ENCODE measurements around the gene ADPRS.

The ADPRS gene

DNA sequence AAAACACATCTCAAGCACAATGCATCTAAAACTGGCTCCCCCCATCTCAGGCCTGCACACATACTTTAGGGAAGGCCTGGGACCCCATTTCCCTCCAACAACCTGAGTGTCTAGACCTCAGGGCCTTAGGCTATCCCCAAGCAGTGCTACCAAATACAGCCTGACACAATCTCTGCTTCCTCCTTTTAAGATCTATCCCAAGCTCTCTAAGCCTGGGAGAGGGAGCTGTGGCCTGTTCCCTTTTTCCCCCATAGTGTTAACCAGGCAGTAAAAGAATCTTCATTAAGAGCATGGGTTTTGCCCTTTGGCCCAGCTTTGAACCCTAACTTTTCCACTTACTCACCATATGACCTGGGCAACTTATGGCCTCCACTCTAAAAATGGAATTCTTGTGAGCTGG, 47.1 kb downstream of the ADPRS start:
- peak overlapping the region in 2 of 11 experiments; percentile 16 to 25; a peak in 2 of 22 replicates for H3K27ac ChIP-seq
- H3K9ac ChIP-seq = peak overlapping the region in 1 of 11 experiments; percentile 41; a peak in 1 of 22 replicates
- peaks cover 46 to 57% (median 50%) of the 10 kb centered on the region in 11 experiments for H3K36me3 ChIP-seq
- peaks cover 0 to 31% (median 11%) of the 10 kb centered on the region in 10 experiments; a peak in 12 of 20 replicates for H3K4me1 ChIP-seq
- H3K9me3 ChIP-seq (replicated peaks in 1 of 11) = no peaks in the 10 kb centered on the region
- no peak overlapping the region for H3K4me3 ChIP-seq
- peak overlapping the region in 2 of 11 experiments; percentile 32 to 37; a peak in 4 of 22 replicates for H3K4me2 ChIP-seq
- H3K27me3 ChIP-seq = no peaks in the 10 kb centered on the region
- peaks cover 0 to 55% (median 38%) of the 10 kb centered on the region in 11 experiments; a peak in 20 of 22 replicates for H4K20me1 ChIP-seq
- TF ChIP-seq Cebpa-rat (IDR thresholded peaks at IDR 0.05) = no peak

DNA sequence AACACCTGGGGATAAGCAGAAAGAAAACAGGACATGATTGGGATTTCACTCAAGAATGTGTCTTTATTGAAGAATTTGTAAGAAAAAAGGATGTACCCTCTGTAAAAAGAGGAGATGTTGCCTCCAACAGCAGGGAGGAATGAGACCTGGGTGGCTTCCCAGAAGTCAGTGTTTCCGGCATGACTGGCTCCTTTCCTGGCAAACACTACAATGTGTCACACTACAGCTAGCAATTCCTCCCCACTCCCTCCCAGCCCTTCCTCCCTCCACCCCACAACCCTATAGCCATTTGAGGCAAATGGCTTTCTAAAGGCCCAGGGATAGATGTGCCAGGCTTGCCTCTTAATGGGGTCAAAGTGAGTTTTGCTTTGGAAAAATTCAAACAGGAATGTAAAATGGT, 47.8 kb downstream of the ADPRS start:
- Histone ChIP-seq H3K27ac (no peak overlapping the region), H3K27me3 (no peaks in the 10 kb centered on the region), H3K4me2 (no peak overlapping the region), H3K4me3 (no peak overlapping the region), H3K4me1 (peaks cover 0 to 38% (median 11%) of the 10 kb centered on the region in 10 experiments; a peak in 12 of 20 replicates), H3K9ac (no peak overlapping the region; a peak in 1 of 22 replicates), H4K20me1 (peaks cover 0 to 63% (median 45%) of the 10 kb centered on the region in 11 experiments; a peak in 20 of 22 replicates), H3K36me3 (peaks cover 47 to 59% (median 51%) of the 10 kb centered on the region in 11 experiments), H3K9me3 (replicated peaks in 1 of 11) (no peaks in the 10 kb centered on the region)
- TF ChIP-seq Cebpa-rat (IDR thresholded peaks at IDR 0.05) = no peak

DNA sequence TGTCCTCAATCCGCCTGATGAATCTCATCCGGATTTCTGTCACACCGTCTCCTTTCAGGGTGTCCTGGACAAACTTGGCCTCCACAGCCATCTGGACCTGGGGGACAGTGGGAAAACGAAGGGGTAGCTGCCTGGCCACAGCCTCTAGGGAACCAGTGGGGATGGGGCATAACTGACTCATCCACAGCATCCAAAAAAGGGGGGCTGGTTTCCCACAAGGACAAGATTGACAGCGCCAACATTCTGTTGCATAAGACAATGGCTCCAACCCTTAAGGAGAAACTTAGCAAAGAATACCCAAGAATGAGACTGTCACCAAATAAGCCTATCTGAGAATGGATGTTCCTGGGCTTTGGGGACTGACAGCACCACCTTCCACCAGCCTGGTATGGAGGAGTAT, 48.5 kb downstream of the ADPRS start:
- no peak overlapping the region for H3K4me3 ChIP-seq
- H3K27me3 ChIP-seq = no peaks in the 10 kb centered on the region
- no peak overlapping the region for H3K27ac ChIP-seq
- no peak overlapping the region; a peak in 1 of 22 replicates for H3K9ac ChIP-seq
- H3K36me3 ChIP-seq = peaks cover 47 to 61% (median 52%) of the 10 kb centered on the region in 11 experiments
- H4K20me1 ChIP-seq = peaks cover 4 to 69% (median 50%) of the 10 kb centered on the region in 11 experiments; a peak in 21 of 22 replicates
- H3K4me2 ChIP-seq = no peak overlapping the region
- H3K4me1 ChIP-seq = peaks cover 0 to 45% (median 12%) of the 10 kb centered on the region in 10 experiments; a peak in 12 of 20 replicates
- no peak for TF ChIP-seq Cebpa-rat (IDR thresholded peaks at IDR 0.05)
- H3K9me3 ChIP-seq (replicated peaks in 1 of 11) = no peaks in the 10 kb centered on the region

- H3K9ac ChIP-seq = no peak overlapping the region
- H3K27me3 ChIP-seq = no peaks in the 10 kb centered on the region
- H3K27ac ChIP-seq = no peak overlapping the region
- H4K20me1 ChIP-seq = peaks cover 6 to 75% (median 53%) of the 10 kb centered on the region in 11 experiments; a peak in 21 of 22 replicates
- no peak overlapping the region for H3K4me3 ChIP-seq
- TF ChIP-seq Cebpa-rat (IDR thresholded peaks at IDR 0.05) = no peak
- H3K9me3 ChIP-seq (replicated peaks in 1 of 11) = no peaks in the 10 kb centered on the region; a peak in 1 of 22 replicates
- H3K36me3 ChIP-seq = peaks cover 50 to 66% (median 56%) of the 10 kb centered on the region in 11 experiments
- peaks cover 0 to 51% (median 15%) of the 10 kb centered on the region in 10 experiments; a peak in 12 of 20 replicates for H3K4me1 ChIP-seq
- H3K4me2 ChIP-seq = no peak overlapping the region
These were observed 49.1 kb downstream of the ADPRS start for GRCh38 chr1:36137776-36138175.

DNA sequence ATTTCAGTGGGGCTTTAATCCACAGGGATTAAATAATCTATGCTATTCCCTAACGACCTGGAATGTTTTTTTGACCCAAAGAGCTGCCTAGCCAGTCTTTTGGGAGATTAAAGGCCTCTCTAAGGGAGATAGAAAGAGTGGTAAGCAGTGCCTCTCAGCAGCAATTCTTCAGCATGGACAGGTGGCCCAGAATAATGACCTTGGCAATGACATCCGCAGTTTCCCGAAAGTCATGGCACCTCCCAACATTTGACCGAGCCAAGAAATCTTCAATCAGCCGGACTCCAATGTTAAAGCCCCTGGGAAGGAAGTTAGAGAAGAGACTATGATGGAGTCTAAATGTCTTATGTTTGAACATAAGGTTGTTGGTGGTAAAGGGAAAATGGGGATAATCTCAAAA, 50.8 kb downstream of the ADPRS start:
- H3K27ac ChIP-seq = no peak overlapping the region
- peaks cover 10 to 87% (median 57%) of the 10 kb centered on the region in 11 experiments; a peak in 21 of 22 replicates for H4K20me1 ChIP-seq
- peaks cover 0 to 3% (median 0%) of the 10 kb centered on the region in 11 experiments; a peak in 3 of 22 replicates for H3K9me3 ChIP-seq (replicated peaks in 1 of 11)
- no peak overlapping the region for H3K4me2 ChIP-seq
- H3K4me1 ChIP-seq = peaks cover 0 to 51% (median 13%) of the 10 kb centered on the region in 10 experiments; a peak in 11 of 20 replicates
- H3K27me3 ChIP-seq = no peaks in the 10 kb centered on the region
- no peak for TF ChIP-seq Cebpa-rat (IDR thresholded peaks at IDR 0.05)
- no peak overlapping the region for H3K9ac ChIP-seq
- H3K36me3 ChIP-seq = peaks cover 53 to 83% (median 67%) of the 10 kb centered on the region in 11 experiments
- no peak overlapping the region for H3K4me3 ChIP-seq

DNA sequence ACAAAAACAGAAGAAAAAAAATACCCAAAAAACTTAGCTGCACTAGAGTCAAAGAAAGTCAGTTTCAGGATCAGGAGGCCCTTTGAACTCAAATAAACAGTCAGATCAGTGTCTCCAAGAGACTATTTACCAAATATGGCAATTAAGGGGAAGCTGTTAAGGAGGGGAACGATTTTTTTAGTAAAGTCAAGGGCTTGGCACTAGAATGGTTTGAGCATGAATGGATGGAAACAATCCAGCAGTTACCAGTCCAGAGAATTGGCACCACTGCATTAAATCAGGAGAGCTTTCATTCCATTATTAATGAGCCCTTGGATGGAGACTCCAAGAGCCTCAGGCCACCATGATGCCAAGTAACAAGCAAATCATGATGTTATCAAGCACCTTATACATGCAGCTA, 53.4 kb downstream of the ADPRS start:
- Histone ChIP-seq H3K4me3 (no peak overlapping the region), H3K27me3 (no peaks in the 10 kb centered on the region), H3K9ac (0 out of 22 replicates have a peak overlapping the region, but pooled peaks of 1 of the 11 experiments have one; percentile 25), H3K4me2 (peak overlapping the region in 5 of 11 experiments; percentile 21 to 69 (median 49); a peak in 7 of 22 replicates), H3K4me1 (peaks cover 0 to 36% (median 7%) of the 10 kb centered on the region in 10 experiments; a peak in 9 of 20 replicates), H3K9me3 (replicated peaks in 1 of 11) (peaks cover 0 to 3% (median 0%) of the 10 kb centered on the region in 11 experiments; a peak in 4 of 22 replicates), H4K20me1 (peaks cover 14 to 88% (median 63%) of the 10 kb centered on the region in 11 experiments; a peak in 20 of 22 replicates), H3K27ac (no peak overlapping the region), H3K36me3 (peaks cover 47 to 82% (median 60%) of the 10 kb centered on the region in 11 experiments)
- no peak for TF ChIP-seq Cebpa-rat (IDR thresholded peaks at IDR 0.05)

DNA sequence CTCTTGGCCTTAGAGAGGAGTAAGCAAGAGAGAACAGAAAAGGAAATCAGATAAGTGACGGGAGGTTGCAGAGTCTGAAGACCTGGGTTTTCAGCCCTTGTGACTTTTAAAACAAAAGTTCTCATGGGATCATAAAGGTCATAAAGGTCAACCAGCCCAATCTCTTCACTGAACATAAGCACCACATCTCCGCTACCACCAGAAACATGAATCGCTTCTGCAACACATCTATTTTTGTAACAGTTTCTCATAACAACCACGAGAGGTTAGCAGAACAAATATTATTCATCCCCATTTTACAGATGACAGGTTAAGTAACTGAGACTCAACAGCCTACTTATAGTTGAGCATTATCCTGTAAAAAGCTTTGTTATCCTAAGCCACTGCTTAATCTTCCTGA, 54.7 kb downstream of the ADPRS start:
- H3K36me3 ChIP-seq = peaks cover 37 to 76% (median 50%) of the 10 kb centered on the region in 11 experiments
- peaks cover 0 to 3% (median 0%) of the 10 kb centered on the region in 11 experiments; a peak in 4 of 22 replicates for H3K9me3 ChIP-seq (replicated peaks in 1 of 11)
- no peak overlapping the region for H3K4me3 ChIP-seq
- H3K27me3 ChIP-seq = no peaks in the 10 kb centered on the region
- TF ChIP-seq Cebpa-rat (IDR thresholded peaks at IDR 0.05) = no peak
- H3K4me1 ChIP-seq = peaks cover 10 to 49% (median 18%) of the 10 kb centered on the region in 10 experiments; a peak in 19 of 20 replicates
- H3K27ac ChIP-seq = no peak overlapping the region
- peaks cover 14 to 78% (median 53%) of the 10 kb centered on the region in 11 experiments; a peak in 20 of 22 replicates for H4K20me1 ChIP-seq
- H3K9ac ChIP-seq = no peak overlapping the region
- no peak overlapping the region for H3K4me2 ChIP-seq

Measured in BLaER1 treated with 17β-estradiol and CSF1 and Interleukin-3, amounts not matched to agents 10 nM and 100 nM (cell line).